GDM1 (cell line): ENCODE data around the gene FAM107B.

Experiments
- DNase-seq: peaks from one replicate; lab custom pipeline; 2025; lab: John Stamatoyannopoulos, UW

FAM107B gene

DNA sequence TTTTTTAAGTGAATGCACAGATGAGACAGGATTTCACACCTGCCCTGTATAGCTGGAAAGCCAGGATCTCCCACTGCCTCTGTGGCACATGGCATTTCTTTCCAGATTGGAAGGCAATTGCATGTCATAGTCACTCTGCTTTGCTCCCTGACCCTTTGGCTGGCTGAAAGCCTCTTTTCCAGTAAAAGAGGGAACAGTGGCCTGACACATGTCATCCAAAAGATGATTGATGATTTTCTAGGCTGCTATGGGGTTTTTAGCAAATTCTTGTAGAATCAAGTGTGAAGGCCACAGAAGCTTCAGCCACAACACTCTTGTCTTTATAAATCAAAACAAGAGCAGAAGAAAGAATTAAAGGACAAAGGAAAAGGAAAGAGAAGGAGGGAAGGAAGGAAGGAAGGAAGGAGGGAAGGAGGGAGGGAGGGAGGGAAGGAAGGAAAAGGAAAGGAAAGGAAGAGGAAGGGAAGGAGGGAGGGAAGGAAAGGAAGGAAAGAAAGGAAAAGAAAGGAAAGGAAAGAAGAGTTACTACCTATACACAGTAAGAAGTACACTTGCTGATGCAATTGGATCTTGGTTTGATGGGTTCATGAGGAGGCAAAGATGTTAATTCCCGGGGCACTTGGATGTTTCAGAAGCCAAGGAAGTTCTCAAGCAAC, 285.0 kb downstream of the FAM107B start:
- no peak for DNase-seq

DNA sequence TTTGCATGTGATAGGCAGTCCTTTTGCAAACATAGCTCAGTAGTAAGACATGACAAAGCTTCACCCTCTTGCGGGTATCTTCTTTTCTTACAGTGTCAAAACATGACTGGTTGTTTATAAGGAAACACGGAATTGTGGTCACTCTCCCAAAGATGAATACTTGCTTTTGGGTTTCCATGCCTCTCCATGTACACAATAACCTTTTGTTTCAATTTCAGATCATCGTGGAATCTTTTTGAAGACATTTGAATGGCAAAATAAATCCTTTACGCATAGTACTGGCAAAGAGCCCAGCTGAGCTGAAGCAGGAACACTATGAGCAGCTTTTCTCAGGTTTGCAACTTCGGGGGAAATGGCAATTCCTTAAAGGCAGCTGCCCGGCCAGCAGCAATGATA, 287.2 kb downstream of the FAM107B start:
- DNase-seq: no peak

DNA sequence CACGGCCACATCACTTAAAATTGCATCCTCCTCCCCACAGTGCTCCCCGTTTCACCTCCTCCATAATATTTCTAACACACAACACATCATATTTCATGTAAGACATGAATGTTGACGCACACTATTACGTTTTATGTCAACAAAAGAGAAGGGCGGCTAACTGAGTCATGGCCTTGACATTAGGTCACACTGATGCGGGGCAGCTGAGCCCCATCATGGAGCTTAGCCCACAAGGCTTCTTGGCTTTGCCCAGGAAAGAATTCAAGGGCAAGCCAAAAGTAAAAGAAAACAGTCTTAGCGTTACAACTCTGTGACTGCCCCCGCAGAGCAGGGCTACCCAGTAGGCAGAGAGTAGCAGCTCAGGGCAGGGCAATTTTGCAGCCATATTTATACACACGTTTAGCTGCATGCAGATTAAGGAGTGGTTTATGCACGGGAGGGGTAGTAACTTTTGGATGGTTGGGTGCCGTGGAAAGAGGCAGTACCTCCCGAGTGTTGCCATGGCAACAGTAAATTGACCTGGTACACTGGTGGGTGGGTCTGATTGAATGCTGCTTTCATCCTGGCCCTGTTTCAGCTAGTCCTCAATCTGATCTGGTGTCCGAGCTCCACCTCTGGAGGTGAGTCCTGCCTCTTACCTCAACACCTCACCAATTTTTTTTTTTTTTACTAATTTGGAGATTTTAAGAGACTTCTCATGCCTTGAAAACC, 287.8 kb downstream of the FAM107B start:
- no peak for DNase-seq

GRCh38 chr10:14485986-14486385, 288.7 kb downstream of the FAM107B start:
- no peak for DNase-seq

- no peak for DNase-seq
Observed at GRCh38 chr10:14483417-14483816, 291.3 kb downstream of the FAM107B start.

GRCh38 chr10:14481752-14482151, 292.9 kb downstream of the FAM107B start:
- DNase-seq: no peak

DNA sequence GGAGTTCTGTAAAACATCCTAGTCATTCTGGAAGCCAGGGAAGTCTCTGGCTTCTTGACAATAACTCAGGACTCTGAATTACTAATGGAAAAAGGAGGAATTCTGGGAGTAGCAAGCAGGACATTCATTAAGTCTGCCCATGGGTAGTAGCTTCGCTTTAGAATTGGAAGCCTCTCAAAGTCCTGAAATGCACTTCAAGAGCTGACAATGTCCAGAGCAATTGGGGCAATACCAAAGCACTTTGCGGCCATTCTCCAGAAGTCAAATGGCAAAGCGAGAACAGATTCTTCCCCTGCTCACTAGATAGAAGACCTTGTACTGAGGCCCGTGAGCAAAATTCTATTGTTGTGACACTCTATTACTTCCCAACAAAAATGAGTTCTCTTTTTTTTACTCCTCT, 293.7 kb downstream of the FAM107B start:
- DNase-seq: no peak

DNA sequence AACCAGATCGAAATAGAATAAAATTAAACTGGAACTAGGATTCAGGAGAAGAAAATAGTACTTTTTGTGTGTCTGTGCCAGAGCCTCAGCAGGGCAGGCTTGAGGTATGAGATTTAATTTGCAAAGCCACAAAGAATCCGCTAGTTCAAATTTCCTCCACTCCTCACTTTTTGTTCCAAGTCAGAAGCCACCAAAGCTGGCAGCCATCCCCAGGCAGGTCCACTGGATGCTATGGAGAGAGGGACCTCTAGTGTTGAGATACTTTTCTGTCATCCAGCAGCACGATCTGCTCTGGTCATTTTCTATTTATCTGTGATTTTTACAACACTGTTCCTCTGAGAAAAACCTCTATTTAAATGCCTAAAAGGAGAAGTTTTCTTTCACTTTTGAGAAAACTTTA, 296.1 kb downstream of the FAM107B start:
- DNase-seq: no peak

DNA sequence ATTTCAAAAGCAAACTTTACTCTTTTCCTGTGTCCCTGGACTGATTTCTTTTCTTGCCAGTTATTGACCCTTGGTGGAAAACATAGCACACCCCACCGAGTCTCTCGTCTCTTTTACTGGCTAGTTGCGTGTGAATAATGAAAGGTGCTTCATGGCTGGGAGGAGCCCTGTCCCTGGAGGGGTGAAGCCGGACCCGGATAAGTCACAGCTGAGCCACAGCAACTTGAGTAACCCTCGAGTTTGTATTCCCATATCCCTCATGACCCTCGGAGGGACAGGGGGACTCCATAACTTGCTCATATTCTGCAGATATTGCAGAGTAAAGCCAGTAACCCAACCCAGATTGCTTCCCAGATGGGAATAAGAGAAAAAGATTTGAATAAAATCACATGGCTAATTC, 296.5 kb downstream of the FAM107B start:
- no peak for DNase-seq

GRCh38 chr10:14477408-14477710, 297.3 kb downstream of the FAM107B start:
- no peak for DNase-seq

GRCh38 chr10:14476641-14477407, 297.9 kb downstream of the FAM107B start:
- DNase-seq: no peak

DNA sequence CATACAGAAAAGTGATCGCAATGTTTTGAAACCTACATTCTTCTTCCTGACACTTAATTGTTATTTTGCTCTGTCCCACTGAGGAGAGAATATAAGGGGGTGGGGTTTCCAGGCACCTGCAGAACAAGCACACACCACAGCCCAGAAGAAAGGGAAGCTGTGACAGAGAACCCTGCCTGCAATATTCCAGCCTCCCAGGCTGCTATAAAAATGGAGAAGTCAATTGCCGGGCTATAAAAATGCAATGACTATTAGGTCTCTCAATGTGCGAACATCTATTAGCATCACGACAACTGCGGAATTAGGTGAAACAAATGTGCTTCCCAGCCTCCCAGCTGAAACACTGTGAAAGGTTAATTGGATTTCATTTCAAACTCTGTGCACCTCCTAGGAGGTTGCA, 298.7 kb downstream of the FAM107B start:
- DNase-seq: no peak

- no peak for DNase-seq
Observed at GRCh38 chr10:14474656-14475055, 300.0 kb downstream of the FAM107B start.

- DNase-seq: no peak
Observed at GRCh38 chr10:14470920-14471319, 303.8 kb downstream of the FAM107B start.

DNA sequence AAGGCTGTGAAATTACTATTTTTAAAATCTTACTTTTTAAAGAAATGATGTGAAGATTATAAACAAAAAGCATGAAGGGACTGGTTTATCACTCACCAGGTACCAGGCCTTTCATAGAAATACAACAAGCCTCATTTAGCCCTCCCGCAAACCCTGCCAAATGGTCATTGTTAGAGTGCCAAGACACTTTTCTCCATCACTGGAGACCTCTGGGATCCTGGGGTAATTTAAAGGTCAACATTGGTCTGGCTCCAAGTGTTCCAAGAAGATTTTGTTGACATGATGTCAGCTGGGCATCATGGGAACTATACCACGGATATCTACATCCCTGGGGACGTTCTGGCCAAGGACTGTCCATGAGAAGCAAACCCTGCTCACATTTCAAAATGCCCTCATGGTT, 306.0 kb downstream of the FAM107B start:
- DNase-seq: no peak
